ENCODE measurements around the gene RPL10. TPM values are rescaled to one million over a fixed set of nuclear protein-coding genes. Genes with fewer than 3 reads are reported as not detected.
"Not testable (repeated sequence)": the region's sequence is repeated elsewhere in the genome, so short reads cannot be mapped to it uniquely, and the experiment has no call there.

The RPL10 gene
- total and polyA plus RNA-seq, 2 experiments from 2014 or later: 1,435 to 6,561 TPM

DNA sequence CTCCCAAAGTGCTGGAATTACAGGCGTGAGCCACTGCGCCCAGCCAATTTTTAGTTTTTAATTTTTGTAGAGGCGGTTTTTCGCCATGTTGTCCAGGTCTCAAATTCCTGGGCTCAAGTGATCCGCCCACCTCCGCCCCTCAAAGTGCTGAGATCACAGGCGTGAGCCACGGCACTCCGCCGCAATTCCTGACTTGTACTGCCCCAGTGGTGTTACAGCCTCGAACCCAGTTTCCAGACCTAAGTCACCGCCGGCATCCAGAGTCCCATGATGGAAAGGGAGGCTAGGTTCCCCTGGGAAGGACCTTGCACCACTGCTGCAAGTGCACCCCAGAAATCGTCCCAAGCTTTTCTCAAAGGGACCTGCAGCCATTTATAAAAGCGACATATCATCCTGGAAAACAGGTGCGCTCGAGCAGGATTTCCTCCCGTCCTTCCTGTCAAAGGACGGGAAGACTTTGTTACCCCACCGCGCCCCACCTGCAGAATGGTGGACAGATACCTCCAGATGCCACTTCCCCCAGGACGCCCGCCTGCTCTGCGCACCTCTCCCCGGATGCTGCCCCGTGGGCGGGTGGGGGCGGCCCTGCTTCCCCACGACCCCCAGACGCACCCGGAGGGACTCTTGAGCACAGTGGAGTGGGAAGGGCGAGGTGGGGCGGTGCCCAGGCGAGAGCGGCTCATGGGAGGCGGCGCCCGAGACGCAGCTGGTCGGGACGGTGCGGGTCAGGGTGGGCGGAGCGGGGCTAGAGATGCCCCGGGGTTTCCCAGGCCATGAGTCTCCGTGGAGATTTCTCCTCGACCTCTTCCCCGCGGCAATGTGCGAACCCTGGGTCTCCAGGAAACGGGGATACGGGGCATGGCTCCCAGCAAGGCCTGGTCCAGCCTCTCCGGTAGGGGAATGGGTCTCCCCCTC, 947 bp upstream of the RPL10 start:
- Histone ChIP-seq H3K9ac (peak overlapping the region; percentile 100), H3K79me2 (ENCODE audit: insufficient read depth) (peaks cover 28% of the 10 kb centered on the region), H3F3A (ENCODE audit: insufficient read depth) (peaks cover 39% of the 10 kb centered on the region), H3K4me2 (ENCODE audit: unreplicated experiment) (peak overlapping the region; percentile 84), H3K27ac (peak overlapping the region; percentile 100), H3K9me3 (ENCODE audit: low read depth) (no peaks in the 10 kb centered on the region), H3K27me3 (replicated peaks; ENCODE audit: insufficient read depth) (no peaks in the 10 kb centered on the region), H3K9me2 (ENCODE audit: insufficient read depth) (no peaks in the 10 kb centered on the region), H3K4me3 (peak overlapping the region; percentile 85), H4K20me1 (ENCODE audit: insufficient read depth) (no peaks in the 10 kb centered on the region), H2AFZ (peak overlapping the region; percentile 51), H3K4me1 (ENCODE audit: insufficient read depth) (no peaks in the 10 kb centered on the region; the same call in 1 of the 2 replicates), H3K36me3 (ENCODE audit: low read depth) (peaks cover 24% of the 10 kb centered on the region)
- in situ Hi-C loops (cut with MboI): no loop called here
- 1 to 2% methylated on average over 22 to 31 of the region's 53 CpGs for WGBS, 2 experiments (ENCODE audit: low coverage in 1 of 2, low lambda C conversion rate in 2 of 2, missing lambda C conversion rate in 2 of 2)
- peak; percentile 81 for DNase-seq
- TF ChIP-seq EZH2phosphoT487 (IDR thresholded peaks at IDR 0.05; ENCODE audit: insufficient read depth, low read depth): no peak
- TF ChIP-seq EZH2 (IDR thresholded peaks at IDR 0.05; ENCODE audit: insufficient read depth, poor library complexity, severe bottlenecking): no peak

DNA sequence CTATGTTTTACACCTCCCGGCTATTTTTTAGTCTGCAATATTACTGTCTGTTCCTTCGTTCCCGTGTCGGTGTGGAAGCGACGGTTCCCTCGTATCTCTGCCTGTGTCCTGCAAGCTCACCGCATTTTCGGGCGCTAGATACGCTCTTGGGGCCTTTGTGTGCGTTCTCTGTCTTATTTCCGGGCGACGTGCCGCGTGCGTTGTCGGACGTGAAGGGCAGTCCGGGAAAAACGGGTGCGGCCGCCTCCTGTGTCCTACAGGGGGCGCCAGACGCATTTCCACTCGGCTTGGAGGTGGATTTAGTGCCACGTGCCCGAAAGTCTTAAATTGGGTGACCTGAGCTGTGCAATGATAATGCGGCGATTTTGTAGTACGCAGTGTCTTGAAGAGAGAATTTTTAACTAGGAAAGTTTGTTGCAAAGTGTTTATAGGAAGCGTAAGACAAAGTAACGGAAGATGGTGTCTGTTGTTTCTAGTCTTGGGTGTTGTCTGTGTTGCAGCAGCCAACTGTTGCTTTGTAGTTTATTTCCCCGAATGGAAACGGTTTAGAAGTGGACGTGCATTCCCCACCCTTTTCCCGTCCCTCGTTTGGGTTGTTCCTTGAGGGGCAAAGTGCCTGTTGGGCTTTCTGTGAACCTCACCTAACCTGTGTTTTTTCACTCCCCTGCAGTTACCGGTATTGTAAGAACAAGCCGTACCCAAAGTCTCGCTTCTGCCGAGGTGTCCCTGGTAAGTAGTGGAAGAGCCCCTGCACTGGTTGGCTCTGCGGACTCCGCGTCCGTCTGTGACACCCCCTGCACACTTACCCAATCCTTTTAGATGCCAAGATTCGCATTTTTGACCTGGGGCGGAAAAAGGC, 720 bp downstream of the RPL10 start:
- H2AFZ ChIP-seq: no peak overlapping the region
- H3K4me1 ChIP-seq (ENCODE audit: insufficient read depth): no peaks in the 10 kb centered on the region; the same call in 1 of the 2 replicates
- H3K9me3 ChIP-seq (ENCODE audit: low read depth): no peaks in the 10 kb centered on the region
- H3K27ac ChIP-seq: peak overlapping the region; percentile 100
- 0 to 1% methylated on average over 35 to 37 of the region's 49 CpGs for WGBS, 2 experiments (ENCODE audit: low coverage in 1 of 2, low lambda C conversion rate in 2 of 2, missing lambda C conversion rate in 2 of 2)
- H3K9me2 ChIP-seq (ENCODE audit: insufficient read depth): no peaks in the 10 kb centered on the region
- H3K79me2 ChIP-seq (ENCODE audit: insufficient read depth): peaks cover 28% of the 10 kb centered on the region
- peak overlapping the region; percentile 85 for H3K4me3 ChIP-seq
- peak overlapping the region; percentile 100 for H3K9ac ChIP-seq
- TF ChIP-seq EZH2phosphoT487 (IDR thresholded peaks at IDR 0.05; ENCODE audit: insufficient read depth, low read depth): no peak
- no peak for TF ChIP-seq EZH2 (IDR thresholded peaks at IDR 0.05; ENCODE audit: insufficient read depth, poor library complexity, severe bottlenecking)
- H3K27me3 ChIP-seq (replicated peaks; ENCODE audit: insufficient read depth): no peaks in the 10 kb centered on the region
- H4K20me1 ChIP-seq (ENCODE audit: insufficient read depth): no peaks in the 10 kb centered on the region
- peaks cover 40% of the 10 kb centered on the region for H3F3A ChIP-seq (ENCODE audit: insufficient read depth)
- H3K36me3 ChIP-seq (ENCODE audit: low read depth): peaks cover 24% of the 10 kb centered on the region
- in situ Hi-C loops (cut with MboI): no loop called here
- peak; percentile 80 for DNase-seq
- H3K4me2 ChIP-seq (ENCODE audit: unreplicated experiment): peak overlapping the region; percentile 90

DNA sequence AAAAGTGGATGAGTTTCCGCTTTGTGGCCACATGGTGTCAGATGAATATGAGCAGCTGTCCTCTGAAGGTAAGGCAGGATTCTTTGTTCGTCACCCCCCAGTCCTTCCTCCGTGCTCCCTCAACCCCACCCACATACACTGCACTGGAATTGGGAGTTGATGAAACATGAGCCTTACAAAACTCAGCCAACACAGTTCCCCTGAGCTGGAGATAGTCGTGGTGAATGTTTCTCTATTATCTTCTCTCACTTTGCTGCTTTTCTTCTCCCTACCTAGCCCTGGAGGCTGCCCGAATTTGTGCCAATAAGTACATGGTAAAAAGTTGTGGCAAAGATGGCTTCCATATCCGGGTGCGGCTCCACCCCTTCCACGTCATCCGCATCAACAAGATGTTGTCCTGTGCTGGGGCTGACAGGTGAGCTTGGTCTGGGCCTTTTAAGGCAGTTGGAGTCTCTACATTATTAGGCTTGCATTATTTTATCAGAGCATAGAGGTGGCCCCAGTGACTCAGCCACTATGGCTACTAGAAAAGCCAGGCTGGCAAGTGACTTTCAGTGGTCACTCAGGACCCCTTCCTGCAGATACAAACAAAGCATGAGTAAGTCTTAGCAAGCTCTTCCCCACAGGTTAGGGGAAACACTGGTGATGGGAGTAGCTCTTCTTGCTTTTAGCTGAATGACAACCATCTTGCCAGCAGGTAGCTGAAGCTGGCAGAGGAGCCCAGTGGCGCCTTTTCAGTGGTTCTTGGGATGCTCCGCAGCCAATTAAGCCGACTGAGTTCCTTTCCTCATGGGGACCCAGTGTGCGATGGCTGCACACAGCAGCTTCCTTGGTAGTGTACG, 1.6 kb downstream of the RPL10 start:
- TF ChIP-seq EZH2 (IDR thresholded peaks at IDR 0.05; ENCODE audit: insufficient read depth, poor library complexity, severe bottlenecking) (no peak), EZH2phosphoT487 (IDR thresholded peaks at IDR 0.05; ENCODE audit: insufficient read depth, low read depth) (no peak)
- Histone ChIP-seq H3K36me3 (ENCODE audit: low read depth) (peaks cover 24% of the 10 kb centered on the region), H3K79me2 (ENCODE audit: insufficient read depth) (peaks cover 28% of the 10 kb centered on the region), H4K20me1 (ENCODE audit: insufficient read depth) (no peaks in the 10 kb centered on the region), H3F3A (ENCODE audit: insufficient read depth) (peaks cover 40% of the 10 kb centered on the region), H3K9me2 (ENCODE audit: insufficient read depth) (no peaks in the 10 kb centered on the region), H3K4me1 (ENCODE audit: insufficient read depth) (no peaks in the 10 kb centered on the region; the same call in 1 of the 2 replicates), H3K27ac (peak overlapping the region; percentile 100), H3K9ac (peak overlapping the region; percentile 100), H3K9me3 (ENCODE audit: low read depth) (no peaks in the 10 kb centered on the region), H3K27me3 (replicated peaks; ENCODE audit: insufficient read depth) (no peaks in the 10 kb centered on the region), H2AFZ (no peak overlapping the region), H3K4me3 (peak overlapping the region; percentile 85), H3K4me2 (ENCODE audit: unreplicated experiment) (peak overlapping the region; percentile 90)
- in situ Hi-C loops (cut with MboI): no loop called here
- DNase-seq: no peak
- WGBS, 2 experiments (ENCODE audit: low coverage in 1 of 2, low lambda C conversion rate in 2 of 2, missing lambda C conversion rate in 2 of 2): 30 to 32% methylated on average over 14 of the region's 14 CpGs

DNA sequence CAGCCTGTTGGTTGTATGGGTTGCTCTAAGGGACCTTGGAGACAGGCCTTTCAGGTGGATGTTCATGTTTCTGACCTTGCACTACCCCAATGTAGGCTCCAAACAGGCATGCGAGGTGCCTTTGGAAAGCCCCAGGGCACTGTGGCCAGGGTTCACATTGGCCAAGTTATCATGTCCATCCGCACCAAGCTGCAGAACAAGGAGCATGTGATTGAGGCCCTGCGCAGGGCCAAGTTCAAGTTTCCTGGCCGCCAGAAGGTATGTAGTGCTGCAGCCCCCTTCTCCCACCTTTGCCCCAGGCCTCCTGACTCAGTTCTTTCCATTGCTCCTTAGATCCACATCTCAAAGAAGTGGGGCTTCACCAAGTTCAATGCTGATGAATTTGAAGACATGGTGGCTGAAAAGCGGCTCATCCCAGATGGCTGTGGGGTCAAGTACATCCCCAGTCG, 2.2 kb downstream of the RPL10 start:
- peaks cover 28% of the 10 kb centered on the region for H3K79me2 ChIP-seq (ENCODE audit: insufficient read depth)
- H3K27me3 ChIP-seq (replicated peaks; ENCODE audit: insufficient read depth); H4K20me1 ChIP-seq (ENCODE audit: insufficient read depth); H3K9me3 ChIP-seq (ENCODE audit: low read depth); DNase-seq; H3K4me1 ChIP-seq (ENCODE audit: insufficient read depth); H2AFZ ChIP-seq; in situ Hi-C loops (cut with MboI); H3K9me2 ChIP-seq (ENCODE audit: insufficient read depth): not testable (repeated sequence)
- peaks cover 24% of the 10 kb centered on the region for H3K36me3 ChIP-seq (ENCODE audit: low read depth)
- H3K9ac ChIP-seq: peak overlapping the region; percentile 100
- peak overlapping the region; percentile 100 for H3K27ac ChIP-seq
- H3K4me3 ChIP-seq: peak overlapping the region; percentile 85
- H3F3A ChIP-seq (ENCODE audit: insufficient read depth): peaks cover 40% of the 10 kb centered on the region
- 55 to 67% methylated on average over 5 to 6 of the region's 6 CpGs for WGBS, 2 experiments (ENCODE audit: low coverage in 1 of 2, low lambda C conversion rate in 2 of 2, missing lambda C conversion rate in 2 of 2)
- H3K4me2 ChIP-seq (ENCODE audit: unreplicated experiment): peak overlapping the region; percentile 90
